Measurements from ENCODE around the gene OVOL2.
"Not testable (repeated sequence)": the region's sequence is repeated elsewhere in the genome, so short reads cannot be mapped to it uniquely, and the experiment has no call there.

Gene OVOL2

DNA sequence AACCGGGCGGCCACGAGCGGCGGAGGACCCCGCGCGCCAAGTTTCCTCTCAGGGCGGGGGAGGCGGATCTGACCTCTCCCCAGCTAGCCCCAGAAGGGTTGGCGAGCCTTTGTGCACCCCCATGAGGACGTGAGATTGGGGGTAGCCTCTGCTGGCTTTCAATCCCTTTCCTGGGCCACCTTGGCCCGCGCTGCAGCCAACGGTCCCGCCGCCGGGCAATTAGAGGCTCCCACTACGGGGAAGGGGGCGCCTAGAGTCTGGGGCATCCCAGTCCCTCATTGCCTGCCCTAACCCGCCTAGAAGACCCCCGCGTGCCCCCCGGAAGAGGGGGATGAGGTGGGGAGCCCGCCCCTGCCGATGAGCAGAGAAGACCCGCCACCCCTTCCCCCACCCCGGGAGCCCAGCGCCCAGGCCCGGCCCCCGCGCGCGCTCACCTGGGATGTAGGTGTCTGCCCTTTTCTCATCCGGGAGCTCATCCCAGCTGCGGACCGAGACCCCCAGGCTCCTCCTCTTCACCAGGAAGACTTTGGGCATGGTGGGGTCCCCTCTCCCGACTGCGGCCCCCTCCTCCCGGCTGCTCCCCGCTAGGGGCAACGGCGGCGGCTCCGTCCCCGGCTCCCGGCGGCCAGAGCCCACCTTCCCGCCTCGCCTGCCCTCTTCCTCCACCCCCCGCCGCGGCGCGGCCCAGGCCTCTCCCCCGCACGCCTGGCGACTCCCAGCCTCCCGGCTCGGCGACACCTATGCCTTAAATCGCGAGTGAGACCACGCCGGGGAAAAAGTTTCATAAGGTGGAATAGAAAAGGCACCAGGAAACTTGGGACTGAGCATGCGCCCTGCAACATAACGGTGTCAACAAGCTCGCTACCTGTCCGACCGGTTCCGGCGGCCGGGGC, at the start of gene OVOL2:
Gene OVOL2, minus strand, starts transcription at position 816 of the 893 bp plus-strand sequence. Its CDS starts 282 bp downstream, at position 534.
- FAIRE-seq = no peak

DNA sequence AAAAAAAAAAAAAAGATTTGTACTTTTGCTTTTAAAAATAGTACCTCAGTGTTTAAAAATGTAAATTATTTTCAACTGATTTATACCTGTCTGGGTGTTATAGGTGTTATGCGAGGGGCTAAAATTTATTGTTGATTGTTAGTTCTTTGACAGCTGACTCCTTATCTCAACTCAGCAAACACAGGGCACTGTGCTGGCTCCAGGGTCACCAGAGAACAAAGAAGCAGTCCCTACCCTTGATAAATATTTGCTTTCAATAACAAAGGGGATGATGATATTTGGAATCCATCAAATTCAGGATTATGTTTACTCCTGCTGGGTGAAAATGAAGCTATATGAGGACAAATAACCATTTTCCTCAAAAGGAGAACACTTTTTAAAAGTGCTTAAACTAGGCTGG, 45.8 kb upstream of the OVOL2 start:
- no peak for FAIRE-seq

DNA sequence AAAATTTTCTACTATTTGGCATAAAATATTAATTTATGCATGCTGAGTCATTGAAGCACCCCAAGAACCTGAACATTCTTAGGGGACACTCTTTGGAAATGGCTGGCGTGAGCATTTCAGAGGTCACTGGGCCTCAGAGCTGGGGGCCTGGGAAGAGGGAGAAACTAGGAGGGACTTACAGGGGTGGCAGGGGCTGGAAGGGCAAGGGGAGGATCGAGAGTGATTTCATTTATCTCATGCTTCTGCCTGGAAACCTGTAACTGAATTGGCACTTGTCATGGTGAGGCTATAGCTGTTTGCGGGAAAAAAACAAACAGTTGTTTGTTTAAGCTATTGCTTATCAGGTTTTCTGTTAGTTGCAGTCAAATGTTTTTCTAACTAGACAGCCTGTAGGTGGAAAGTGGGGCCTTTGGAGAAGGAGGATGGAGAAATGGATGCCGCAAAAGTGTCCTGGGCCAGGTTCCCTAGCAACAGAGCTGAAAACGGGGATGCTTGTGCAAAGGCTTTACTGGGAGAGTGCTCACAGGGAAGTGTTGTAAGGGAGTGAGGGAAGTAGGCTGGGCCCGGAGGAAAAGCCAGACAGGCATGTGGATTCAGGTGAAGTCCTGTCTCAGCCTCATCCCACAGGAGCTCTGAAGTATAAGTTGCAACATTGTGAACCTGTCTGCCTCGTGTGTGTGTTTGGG, 43.6 kb upstream of the OVOL2 start:
- FAIRE-seq = no peak

DNA sequence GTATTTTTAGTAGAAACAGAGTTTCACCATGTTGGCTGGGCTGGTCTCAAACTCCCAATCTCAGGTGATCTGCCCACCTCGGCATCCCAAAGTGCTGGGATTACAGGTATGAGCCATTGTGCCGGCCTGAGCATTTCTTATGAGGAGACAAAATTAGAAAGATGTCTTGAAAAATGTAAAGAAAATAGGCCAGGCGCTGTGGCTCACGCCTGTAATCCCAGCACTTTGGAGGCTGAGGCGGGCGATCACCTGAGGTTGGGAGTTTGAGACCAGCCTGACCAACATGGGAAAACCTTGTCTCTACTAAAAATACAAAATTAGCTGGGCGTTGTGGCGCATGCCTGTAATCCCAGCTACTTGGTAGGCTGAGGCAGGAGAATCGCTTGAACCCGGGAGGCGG, 42.9 kb upstream of the OVOL2 start:
- not testable (repeated sequence) for FAIRE-seq

DNA sequence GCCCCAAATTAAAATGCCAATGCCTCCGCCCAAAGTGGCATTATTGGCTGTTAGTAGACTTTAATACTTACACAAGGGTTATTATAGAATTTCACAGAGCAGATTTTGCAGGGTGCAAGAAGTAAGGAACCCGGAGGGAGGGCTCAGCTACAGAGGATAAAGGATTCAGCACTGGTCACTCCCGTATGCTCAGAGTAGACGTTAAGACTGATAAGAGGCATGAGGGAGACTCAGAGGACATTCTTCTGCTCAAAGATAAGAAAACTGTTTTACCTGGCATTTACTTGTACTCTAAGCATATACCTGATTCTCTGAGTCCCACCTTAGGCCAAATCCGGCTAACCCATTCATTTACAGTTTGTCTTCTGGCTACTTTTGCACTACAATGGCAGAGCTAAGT, 36.5 kb upstream of the OVOL2 start:
- no peak for FAIRE-seq

DNA sequence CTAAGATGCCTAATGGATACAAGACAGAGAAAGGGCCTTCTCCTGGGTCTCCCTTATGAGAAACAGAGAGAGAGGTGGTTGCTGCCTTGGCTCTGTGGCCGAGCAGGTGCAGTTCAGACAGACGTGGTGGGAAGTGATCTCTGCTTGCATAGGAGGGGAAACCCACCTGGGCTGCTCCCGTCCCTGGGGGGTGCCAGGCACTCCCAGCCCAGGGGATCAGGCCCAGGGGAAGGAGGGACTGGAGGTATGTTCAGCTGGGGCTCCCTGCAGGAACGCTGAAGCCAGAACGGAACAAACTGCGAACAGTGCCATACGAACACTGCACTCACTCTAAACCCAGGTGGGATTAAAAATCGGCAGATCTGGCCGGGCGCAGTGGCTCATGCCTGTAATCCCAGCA, 35.7 kb upstream of the OVOL2 start:
- no peak for FAIRE-seq

DNA sequence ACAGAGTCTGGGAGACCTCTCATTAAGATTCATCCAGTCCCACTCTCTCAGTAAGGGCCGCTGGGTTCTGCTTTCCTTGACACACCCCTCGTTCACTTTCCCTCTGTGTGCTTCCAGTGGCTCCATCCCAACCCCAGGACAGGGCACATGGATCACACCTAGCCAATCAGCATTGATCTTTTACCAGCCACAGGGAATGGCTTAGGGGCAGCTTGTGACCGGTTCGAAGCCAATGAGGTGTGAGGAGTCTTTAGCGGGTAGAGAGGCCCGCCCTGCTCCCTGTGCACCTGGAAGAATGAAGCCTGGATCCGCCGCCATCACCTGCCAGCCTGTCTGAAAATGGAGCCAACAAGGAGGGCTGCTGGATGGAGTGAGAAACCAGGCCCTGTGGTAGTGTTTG, 35.2 kb upstream of the OVOL2 start:
- no peak for FAIRE-seq

DNA sequence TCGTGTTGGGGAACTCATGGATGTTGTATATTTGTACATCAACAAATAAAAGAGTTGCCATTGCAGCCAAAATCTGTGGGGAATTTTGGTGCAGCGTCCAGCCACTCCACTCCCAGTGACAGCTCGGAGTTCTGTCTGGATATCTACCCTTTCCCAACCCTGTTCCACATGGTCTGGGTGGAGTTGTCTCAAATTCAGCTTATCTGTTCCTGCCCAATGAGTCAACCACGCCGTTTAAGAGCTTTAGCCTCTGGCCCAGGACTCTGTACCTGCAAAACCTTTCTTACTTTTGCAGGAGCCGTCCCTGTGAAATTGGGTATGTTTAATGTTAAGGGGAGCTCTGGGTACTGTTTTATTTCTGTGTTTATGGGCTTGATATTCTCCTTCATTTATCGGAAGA, 33.9 kb upstream of the OVOL2 start:
- no peak for FAIRE-seq

DNA sequence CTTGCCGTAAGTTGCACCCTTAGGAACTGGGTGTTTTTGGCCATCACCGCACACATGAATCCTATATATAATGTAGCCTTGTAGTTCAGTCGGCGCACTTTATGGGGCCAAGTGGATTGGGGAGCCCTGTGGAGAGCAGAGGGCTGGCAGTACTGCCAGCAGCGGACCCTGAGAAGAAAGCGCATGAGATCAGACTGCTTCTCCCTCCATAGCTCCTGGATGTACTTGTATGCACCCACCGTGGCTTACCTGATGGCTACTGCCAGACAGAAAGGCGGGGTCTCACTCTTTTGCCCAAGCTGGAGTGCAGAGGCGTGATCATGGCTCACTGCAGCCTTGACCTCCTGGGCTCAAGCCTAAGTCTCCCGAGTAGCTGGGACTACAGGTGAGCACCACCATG, 32.8 kb upstream of the OVOL2 start:
- no peak for FAIRE-seq

DNA sequence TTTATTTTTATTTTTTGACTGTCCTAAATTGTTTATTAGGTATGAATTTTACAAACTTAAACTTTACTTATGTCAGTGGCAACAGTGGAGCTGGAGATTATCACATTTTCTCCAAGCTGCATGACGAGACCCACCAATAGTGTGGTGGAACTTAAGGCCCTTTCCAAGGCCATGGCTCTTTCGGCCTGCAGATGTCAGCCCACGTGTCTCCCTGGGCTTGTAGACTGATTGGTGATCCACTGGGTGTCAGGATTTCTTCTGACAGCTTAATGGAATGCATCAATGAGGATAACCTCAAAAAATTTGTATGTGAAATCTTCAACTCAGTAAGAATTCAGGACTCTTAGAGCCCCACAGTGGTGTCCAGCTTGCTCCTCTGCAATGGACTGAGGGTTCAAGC, 32.3 kb upstream of the OVOL2 start:
- FAIRE-seq = no peak

DNA sequence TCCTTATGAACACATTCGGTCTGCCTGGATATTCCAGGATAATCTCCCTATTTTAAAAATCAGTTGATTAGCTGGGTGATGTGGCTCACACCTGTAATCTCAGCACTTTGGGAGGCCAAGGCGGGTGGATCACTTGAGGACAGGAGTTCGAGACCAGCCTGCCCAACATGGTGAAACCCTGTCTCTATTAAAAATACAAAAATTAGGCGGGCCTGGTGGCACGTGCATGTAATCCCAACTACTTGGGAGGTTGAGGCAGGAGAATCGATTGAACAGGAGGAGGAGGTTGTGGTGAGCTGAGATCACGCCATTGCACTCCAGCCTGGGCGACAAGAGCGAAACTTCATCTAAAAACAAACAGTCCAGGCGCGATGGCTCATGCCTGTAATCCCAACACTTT, 31.1 kb upstream of the OVOL2 start:
- FAIRE-seq = not testable (repeated sequence)

DNA sequence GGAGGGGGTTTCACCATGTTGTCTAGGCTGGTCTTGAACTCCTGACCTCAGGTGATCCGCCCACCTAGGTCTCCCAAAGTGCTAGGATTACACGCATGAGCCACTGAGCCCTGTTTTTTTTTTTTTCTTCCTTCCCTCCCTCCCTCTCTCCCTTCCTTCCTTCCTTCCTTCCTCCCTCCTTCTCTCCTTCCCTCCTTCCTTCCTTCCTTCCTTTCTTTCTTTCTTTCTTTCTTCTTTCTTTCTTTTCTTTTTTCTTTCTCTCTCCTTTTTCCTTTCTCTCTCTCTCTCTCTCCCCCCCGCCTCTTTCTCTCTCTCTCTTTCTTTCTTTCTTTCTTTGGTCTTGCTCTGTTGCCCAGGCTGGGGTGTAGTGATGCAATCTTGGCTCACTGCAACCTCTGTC, 30.6 kb upstream of the OVOL2 start:
- FAIRE-seq = not testable (repeated sequence)

DNA sequence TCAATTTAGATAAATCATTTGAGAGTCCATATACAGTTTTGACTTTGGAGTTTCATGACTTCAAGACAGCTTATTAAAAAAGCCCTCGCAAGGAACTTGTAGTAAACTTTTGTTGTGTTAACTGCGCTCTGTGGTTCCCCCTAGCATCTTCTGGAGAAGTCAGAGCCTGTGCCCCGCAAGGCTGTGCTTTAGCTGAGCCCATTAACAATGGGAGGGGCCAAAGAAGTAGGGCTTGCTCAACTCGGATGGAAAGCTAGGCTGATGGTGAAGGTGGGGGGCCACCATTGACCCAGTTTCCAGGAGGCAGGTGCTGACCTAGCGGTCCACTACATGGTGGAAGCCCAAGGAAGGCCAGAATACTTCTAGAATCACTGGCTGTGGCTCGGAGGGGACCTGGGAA, 29.3 kb upstream of the OVOL2 start:
- FAIRE-seq = no peak

DNA sequence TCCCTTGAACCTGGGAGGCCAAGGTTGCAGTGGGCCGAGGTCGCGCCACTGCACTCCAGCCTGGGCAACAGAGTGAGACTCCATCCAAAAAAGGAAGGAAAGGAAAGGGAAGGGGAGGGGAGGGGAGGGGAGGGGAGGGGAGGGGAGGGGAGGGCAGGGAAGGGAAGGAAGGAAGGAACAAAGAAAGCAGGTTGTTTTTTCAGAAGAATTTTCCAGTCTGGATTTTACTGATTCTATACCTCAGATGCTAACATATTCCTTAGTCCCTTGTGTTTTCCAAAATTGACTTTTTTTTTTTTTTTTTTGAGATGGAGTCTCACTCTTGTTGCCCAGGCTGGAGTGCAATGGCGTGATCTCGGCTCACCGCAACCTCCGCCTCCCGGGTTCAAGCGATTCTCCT, 23.1 kb upstream of the OVOL2 start:
- FAIRE-seq = not testable (repeated sequence)

DNA sequence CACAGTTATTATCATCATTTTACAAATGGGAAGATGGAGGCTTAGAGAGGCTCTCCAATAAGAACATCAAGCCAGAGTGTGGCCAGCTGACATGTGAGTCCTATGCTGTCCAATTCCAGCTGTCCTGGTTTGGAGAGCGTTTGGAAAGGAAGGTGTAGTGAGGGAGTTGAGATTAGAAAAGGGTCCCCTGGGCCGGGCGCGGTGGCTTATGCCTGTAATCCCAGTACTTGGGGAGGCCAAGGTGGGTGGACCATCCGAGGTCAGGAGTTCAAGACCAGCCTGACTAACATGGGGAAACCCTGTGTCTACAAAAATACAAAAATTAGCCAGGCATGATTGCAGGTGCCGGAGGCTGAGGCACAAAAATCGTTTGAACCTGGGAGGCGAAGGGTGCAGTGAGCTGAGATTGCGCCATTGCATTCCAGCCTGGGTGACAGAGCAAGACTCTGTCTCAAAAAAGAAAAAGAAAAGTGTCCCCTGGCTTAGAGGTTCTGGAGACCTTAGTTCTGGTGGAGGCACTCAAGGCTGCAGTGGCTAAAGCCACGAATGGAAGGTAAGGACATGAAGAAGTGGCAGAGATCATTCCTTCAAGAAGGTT, 22.1 kb upstream of the OVOL2 start:
- FAIRE-seq = no peak

DNA sequence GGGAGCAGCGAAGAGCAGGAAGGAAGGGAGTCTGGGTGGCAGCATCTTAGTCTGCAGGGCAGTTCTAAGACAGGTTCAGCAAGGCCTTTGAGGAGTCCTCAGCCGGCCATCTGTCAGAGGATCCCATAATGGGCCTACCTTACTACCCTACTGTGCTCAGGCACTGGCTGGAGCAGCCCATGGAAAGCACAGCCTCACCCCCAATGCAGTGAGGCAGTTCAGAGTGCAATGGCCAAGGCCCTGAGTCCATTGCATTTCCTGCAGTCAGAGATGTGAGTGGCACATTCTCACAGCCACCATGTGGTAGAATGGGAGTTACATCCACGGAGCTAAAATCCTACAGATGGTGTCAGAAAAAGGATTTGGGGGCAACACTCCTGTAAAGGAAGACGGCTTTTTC, 19.4 kb upstream of the OVOL2 start:
- FAIRE-seq = no peak

DNA sequence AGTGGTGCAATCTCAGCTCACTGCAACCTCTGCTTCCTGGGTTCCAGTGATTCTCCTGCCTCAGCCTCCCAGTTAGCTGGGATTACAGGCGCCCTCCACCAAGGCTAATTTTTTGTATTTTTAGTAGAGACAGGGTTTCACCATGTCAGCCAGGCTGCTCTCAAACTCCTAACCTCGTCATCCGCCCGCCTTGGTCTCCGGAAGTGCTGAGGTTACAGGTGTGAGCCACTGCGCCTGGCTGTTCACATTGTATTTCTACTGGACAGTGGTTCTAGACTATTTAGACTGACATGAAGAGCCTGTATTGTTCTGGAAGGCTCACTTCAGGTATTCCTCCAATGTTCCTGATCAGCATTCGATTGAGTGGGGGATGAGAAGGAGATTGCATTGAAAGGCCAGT, 14.8 kb upstream of the OVOL2 start:
- no peak for FAIRE-seq

DNA sequence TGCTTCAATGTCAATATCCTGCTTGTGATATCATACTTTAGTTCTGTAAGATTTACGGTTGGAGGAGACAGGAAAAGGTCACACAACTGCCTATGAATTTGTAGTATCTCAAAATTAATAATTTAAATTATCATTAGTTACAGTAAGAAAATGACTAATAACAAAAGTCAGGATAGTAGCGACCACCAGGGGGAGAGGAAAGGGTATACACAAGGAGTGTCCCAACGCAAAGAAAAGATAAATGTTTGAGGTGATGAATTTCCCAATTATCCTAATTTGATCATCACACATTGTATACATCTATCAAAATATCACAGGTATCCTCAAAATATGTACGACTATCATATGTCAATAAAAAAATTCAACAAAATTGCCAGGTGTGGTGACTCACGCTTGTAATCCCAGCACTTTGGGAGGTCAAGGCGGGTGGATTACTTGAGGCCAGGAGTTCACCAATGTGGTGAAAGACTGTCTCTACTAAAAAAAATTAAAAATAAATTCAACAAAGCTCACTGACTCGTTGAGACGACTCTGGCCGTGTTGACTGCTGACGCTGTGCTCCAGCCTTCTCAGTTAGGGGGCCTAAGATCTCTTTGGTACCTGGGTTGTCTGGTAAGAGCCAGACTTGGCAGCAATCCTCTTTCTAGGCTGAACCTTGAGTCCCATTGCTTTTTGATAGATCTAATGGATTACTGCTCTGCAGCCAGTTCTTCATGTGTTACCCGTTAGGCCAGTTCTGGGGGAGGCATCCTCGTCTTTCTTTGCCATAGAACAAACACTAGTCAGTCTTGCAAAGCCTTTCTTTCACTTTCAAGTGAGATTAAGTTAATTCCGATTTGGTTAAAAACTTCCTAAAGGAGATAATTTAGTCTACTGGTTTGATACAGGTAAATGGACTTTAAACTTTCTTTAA, 9.0 kb upstream of the OVOL2 start:
- no peak for FAIRE-seq

DNA sequence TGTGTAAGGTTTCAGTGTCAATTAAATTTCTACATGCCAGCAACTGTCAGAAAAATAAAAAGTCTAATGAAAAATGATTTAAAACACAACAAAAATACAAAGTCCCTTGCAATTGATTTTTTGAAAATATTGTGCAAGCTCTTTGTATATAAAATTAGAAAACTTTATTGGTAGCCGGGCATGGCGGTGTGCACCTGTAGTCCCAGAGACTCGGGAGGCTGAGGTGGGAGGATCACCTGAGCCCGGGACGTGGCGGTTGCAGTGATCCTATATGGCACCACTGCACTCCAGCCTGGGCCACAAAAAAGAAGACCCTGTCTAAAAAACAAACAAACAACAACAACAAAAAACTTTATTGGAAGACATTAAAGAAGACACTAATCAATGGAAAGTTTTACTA, 6.0 kb upstream of the OVOL2 start:
- FAIRE-seq = no peak

DNA sequence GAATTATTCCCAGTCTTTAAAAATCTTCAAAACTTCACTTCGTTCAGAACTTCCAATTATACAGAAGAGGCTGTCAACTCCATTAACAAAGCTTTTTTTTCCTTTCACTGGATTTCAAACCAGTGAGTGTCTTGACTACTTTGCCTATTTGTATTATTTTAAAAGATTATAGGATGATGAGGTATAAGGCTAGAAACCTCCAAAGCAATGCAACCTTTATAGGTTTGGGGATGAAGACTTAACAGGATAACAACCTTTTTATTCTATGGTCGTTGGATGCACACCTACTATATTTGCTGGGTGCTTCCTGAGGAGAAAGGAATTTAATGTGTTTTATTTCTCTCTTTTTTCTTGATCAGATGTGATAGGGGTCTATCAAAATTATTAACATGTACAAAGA, 1.9 kb upstream of the OVOL2 start:
- no peak for FAIRE-seq

DNA sequence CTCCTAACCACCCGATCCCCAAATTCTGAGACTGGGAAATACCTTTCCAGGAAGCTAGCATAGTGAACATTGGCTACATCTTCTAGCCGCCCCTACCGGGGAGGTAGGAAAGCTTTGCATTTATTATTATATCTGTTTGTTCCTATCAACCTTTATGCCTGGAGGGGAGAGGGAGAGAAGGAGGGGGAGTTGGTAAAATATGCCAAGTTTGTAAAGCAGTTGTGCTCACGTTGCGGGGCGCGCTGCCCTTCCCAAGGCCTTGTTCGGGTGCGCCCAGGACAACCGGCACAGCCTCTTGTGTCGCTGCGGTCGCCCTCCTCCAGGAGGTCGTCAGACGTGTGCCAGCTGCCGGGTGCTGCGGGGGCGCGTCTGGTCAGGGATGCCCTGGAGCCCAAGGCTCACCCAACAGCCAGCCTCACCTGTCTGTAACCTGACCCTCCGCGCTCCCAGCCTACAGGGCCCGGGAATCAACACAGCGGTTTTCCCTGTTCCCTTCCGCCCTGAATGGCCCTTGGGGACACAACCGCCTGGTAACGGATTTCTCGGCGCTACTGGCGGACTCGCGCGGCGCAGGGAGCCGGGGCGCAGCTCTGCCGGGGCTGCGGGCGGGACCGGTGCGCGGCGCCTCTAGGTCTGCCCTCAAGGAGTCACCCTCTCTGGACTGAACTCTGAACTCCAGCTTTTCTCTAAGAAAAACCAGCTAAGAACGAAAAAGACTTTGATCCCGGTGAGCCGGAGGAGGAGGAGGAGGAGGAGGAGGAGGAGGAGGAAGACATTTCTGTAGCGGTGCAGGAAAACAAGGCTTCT, 1.1 kb upstream of the OVOL2 start:
- no peak for FAIRE-seq

DNA sequence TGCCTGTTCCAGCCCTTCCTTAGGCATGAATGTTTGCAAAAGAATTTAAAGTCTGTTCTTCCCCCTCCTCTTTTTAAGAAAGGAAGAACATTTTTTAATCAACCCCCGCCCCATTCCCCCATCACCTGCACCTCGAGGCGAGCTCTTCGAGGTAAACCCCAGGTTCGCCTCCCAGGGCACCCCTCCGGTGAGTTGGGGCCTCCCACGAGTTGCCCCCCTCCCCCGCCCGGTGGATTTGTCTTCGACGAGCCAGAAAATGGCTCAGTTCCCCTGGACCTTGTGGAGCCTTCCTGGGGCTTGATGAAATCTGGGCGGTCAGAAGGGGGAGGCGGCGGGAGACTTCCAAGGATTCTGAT, 256 bp upstream of the OVOL2 start:
- no peak for FAIRE-seq

Measured in colon (tissue), 2 donors.